Retinal pigment epithelial cell (primary cell): ENCODE measurements around the gene PRKCD.

Source experiments
- DNase-seq: peaks from one replicate; pipeline ENCODE4 v3.0.0-alpha.2; 2010; ENCODE audit warnings: low read depth
- H3K4me3 ChIP-seq: 2 replicates; pipeline ENCODE4 v1.5.1; 2011; ENCODE audit warnings: mild to moderate bottlenecking, low read length, control low read depth, moderate library complexity
- TF ChIP-seq, protein P1 (sequence below): conservative IDR thresholded peaks from 2 replicates; pipeline ENCODE4 v1.5.1; 2011; ENCODE audit warnings: low read depth, low read length, control low read depth, inconsistent platforms

Gene PRKCD

DNA sequence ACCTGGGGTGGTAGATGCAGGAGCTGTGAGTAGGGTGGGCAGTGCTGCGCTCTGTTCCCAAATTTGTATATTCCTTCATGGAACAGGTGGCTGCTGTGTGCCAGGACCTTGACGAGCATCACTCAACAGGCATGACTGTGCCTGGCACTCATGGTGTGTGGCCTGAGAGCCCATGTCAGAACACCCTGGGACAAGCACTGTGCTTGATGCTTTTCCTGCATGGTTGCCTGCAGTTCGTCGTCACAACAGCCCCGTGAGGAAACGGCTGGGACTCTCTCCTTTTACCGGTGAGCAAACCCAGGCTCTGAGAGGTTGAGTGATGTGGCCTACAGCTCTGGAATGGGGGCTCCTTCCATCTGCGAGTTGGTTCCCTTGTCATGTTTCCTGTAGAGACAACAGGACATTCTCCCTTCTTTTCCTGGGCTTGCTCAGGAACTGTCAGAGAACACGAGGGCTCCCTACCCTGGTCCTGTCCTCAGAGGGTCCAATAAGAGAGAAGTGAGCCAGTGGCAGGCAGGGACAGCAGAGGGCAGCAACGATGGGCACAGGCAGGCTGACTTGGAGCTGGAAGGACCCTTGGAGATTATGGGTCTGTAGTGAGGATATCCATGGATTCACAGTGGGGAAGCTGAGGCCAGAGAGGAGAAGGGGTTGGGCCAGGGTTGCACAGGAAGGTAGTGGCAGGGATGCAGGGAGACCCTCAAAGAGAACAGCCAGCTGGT is 37.4 kb downstream of the PRKCD start:
- no peak for DNase-seq
- H3K4me3 ChIP-seq, result no peak overlapping the region
- TF ChIP-seq, protein P1, sequence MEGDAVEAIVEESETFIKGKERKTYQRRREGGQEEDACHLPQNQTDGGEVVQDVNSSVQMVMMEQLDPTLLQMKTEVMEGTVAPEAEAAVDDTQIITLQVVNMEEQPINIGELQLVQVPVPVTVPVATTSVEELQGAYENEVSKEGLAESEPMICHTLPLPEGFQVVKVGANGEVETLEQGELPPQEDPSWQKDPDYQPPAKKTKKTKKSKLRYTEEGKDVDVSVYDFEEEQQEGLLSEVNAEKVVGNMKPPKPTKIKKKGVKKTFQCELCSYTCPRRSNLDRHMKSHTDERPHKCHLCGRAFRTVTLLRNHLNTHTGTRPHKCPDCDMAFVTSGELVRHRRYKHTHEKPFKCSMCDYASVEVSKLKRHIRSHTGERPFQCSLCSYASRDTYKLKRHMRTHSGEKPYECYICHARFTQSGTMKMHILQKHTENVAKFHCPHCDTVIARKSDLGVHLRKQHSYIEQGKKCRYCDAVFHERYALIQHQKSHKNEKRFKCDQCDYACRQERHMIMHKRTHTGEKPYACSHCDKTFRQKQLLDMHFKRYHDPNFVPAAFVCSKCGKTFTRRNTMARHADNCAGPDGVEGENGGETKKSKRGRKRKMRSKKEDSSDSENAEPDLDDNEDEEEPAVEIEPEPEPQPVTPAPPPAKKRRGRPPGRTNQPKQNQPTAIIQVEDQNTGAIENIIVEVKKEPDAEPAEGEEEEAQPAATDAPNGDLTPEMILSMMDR, result peak; percentile 25

DNA sequence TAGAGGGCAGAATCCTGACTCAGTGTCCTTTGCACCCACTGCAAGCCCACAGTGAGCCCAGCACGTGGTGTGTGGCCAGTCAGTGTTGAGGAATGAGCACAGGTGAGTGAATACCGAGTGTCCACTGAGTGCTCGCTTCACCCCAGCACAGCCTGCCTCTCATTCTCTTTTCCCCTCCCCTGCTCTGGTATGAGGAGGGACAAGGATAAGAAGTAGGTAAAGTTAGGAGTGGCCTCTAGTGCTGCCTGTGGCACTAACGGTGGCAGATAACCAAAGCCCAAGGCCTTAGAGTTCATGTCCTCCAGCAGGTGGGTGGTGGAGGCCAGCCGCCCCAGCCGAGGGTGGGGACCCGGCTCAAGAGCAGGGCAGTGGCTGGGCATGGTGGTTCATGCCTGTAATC is 38.0 kb downstream of the PRKCD start:
- no peak for DNase-seq
- TF ChIP-seq, protein P1, result no peak
- no peak overlapping the region for H3K4me3 ChIP-seq

DNA sequence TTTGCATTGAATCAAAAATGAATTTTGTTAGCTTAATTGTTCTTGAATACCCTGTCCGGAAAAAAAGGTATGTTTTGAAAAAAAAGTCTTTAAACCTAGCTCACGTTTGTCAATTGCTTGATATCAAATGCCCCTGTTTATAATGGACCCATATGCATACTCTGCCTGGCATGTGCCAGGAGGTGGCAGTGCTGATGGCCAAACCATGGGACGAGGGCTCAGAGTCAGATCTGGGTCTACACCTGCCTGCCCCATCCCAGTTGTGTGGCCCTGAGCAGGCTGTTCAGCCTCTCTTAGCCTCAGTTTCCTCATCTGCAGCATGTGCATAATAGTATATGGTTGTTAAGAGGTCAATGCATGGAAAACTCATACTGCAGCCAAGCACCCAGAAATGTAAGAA is 38.8 kb downstream of the PRKCD start:
- no peak overlapping the region for H3K4me3 ChIP-seq
- no peak for DNase-seq
- TF ChIP-seq, protein P1, result peak; percentile 24

DNA sequence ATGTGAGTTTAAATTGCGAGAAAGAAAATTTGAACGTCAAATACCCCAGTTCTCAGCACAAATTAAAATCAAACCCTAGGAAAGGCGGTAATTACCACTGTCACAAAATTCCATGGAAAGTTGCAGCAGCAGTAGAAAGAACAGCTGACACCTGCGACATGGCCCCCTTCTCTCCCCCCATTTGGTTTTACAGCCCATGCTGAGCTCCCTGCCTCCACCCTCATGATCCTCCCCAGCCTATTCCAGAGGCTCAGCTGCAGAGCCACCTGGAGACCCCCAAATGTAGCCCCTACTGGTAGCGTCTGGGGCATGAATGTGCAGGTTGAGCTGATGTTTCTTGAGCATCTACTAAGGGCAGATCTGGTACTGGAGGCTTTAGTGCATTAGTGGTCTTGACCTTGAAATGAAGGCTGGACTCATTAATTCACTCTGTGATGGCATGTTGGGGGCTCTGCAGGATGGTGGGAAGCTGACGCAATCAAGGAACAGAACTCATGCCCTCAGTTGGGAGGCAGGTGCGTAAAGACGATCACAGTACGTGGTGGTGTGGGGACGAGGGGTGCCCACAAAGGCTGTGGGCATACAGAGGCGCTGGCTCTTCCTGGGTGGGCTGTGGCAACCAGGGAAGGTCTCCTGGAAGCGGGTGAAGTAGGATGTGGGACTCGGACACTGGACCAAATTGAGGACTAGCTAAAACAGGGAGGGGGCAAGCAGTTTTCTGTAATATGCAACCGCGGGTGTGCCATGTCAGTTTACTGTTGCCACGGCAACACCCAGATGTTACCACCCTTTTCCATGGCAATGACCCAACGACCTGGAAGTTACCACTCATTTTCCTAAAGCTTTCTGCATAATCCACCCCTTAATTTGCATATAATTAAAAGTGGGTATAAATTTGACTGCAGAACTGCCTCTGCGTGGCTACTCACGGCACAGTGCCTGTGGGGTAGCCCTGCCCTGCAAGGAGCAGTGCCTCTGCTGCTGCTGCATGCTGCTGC is 39.8 kb downstream of the PRKCD start:
- TF ChIP-seq, protein P1, result no peak
- DNase-seq, result no peak
- no peak overlapping the region for H3K4me3 ChIP-seq

DNA sequence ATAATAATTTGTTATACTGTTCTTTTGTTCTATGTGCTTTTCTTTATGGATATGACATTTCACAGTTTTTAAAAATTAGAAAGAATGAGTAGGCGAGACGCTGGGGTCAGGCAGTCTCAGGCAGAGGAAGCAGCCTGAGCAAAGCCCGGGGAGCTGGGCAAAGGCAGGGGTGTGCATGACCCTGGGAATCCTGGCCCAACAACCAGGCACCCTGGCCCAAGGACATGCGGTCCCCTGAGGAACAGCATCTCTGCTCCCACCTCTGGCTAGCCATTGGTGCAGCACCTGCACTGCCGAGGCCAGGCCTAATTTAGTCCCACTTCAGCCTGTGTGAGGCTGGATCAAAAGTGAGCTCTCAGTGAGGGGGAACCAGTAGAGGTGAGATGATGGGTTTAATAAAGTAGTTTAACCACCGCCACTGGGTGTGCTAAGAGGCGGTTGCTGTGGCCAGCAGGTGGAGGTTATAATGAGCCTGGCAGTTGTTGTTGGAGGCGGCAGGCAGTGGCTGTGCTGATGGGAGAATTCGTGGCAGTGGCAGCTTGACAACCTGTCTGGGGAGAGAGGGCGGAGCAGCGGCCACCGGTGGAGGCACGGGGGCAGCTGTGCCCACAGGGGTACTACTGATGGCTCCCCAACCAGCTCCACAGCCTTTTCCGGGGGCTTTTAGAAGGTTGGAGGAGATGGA is 41.5 kb downstream of the PRKCD start:
- no peak for DNase-seq
- TF ChIP-seq, protein P1, result no peak
- no peak overlapping the region for H3K4me3 ChIP-seq

DNA sequence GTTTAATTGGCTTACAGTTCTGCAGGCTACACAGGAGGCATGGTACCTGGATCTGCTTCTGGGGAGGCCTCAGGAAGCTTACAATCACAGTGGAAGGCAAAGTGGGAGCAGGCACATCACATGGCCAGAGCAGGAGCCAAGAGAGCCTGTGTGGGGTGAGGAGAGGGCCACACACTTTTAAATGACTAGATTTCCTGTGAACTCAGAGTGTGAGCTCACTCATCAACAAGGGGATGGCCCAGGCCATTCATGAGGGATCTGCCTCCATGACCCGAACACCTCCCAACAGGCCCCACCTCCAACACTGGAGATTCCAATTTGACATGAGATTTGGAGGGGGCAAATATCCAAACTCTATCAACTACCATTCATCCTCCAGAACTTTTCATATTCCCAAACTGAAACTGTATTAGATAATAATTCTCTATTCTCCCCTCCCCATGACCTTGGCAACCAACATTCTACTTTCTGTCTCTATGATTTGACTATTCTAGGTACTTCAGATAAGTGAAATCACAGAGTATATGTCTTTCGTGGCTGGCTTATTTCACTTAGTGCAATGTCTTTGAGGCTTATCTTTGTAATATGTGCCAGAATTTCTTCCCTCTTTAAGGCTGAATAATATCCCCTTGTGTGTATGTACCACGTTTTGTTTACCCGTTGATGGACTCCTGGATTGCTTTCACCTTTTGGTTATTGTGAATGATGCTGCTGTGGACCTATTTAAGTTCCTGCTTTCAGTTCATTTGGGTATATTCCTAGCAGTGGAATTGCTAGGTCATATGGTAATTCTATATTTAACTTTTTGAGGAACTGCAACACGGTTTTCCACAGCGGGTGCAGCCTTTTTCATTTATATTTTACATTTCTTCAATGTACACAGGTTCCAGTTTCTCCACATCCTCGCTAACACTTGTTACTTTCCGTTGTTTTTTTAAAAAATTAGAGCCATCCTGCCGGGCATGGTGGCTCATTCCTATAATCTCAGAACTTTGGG is 51.0 kb downstream of the PRKCD start:
- no peak for DNase-seq
- TF ChIP-seq, protein P1, result no peak
- no peak overlapping the region for H3K4me3 ChIP-seq
